ENCODE data around the gene DOCK10.

- TF ChIP-seq CTCF (IDR thresholded peaks at IDR 0.05) = no peak
- TF ChIP-seq POLR2AphosphoS5 (IDR thresholded peaks at IDR 0.05) = no peak
- TF ChIP-seq POLR2A (IDR thresholded peaks at IDR 0.05) = no peak
These were observed 127.1 kb downstream of the DOCK10 start for GRCh38 chr2:224915136-224915535.

Measured in stomach (tissue), 4 donors.